Measurements from ENCODE around the gene HMCN2.

The HMCN2 gene

GRCh38 chr9:130363755-130364404 lies 98.3 kb downstream of the HMCN2 start:
- DNase-seq (ENCODE audit: low read depth): no peak
- no peak overlapping the region for H3K4me3 ChIP-seq (ENCODE audit: low read length)
- TF ChIP-seq CTCF (IDR thresholded peaks at IDR 0.05; ENCODE audit: insufficient read depth, low read depth, low read length, missing control alignments): no peak

GRCh38 chr9:130364619-130365322 lies 99.2 kb downstream of the HMCN2 start:
- no peak for TF ChIP-seq CTCF (IDR thresholded peaks at IDR 0.05; ENCODE audit: insufficient read depth, low read depth, low read length, missing control alignments)
- DNase-seq (ENCODE audit: low read depth): no peak
- H3K4me3 ChIP-seq (ENCODE audit: low read length): no peak overlapping the region

- H3K4me3 ChIP-seq (ENCODE audit: low read length): no peak overlapping the region
- TF ChIP-seq CTCF (IDR thresholded peaks at IDR 0.05; ENCODE audit: insufficient read depth, low read depth, low read length, missing control alignments): no peak
- no peak for DNase-seq (ENCODE audit: low read depth)
Measured at GRCh38 chr9:130365323-130365721, 99.8 kb downstream of the HMCN2 start.

GRCh38 chr9:130366072-130366471 lies 100.5 kb downstream of the HMCN2 start:
- H3K4me3 ChIP-seq (ENCODE audit: low read length): no peak overlapping the region
- DNase-seq (ENCODE audit: low read depth): no peak
- TF ChIP-seq CTCF (IDR thresholded peaks at IDR 0.05; ENCODE audit: insufficient read depth, low read depth, low read length, missing control alignments): no peak

- no peak for TF ChIP-seq CTCF (IDR thresholded peaks at IDR 0.05; ENCODE audit: insufficient read depth, low read depth, low read length, missing control alignments)
Measured at GRCh38 chr9:130366888-130367550, 101.5 kb downstream of the HMCN2 start.

GRCh38 chr9:130368631-130369103 lies 103.1 kb downstream of the HMCN2 start:
- no peak overlapping the region for H3K4me3 ChIP-seq (ENCODE audit: low read length)
- no peak for TF ChIP-seq CTCF (IDR thresholded peaks at IDR 0.05; ENCODE audit: insufficient read depth, low read depth, low read length, missing control alignments)
- peak; percentile 17 for DNase-seq (ENCODE audit: low read depth)

More at GRCh38 chr9:130366888-130367550, 101.5 kb downstream of the HMCN2 start:
- no peak overlapping the region for H3K4me3 ChIP-seq (ENCODE audit: low read length)
- no peak for DNase-seq (ENCODE audit: low read depth)

Measured in epithelial cell of esophagus (primary cell).